Activated CD8-positive, alpha-beta memory T cell treated with anti-CD3 and anti-CD28 coated beads for 24 hours (primary cell): ENCODE data around the gene RPRM.
"Not testable (repeated sequence)": the region's sequence is repeated elsewhere in the genome, so short reads cannot be mapped to it uniquely, and the experiment has no call there.

Experiments
- DNase-seq: peaks from one replicate; pipeline ENCODE4 v3.0.0-alpha.2; 2020

The RPRM gene

DNA sequence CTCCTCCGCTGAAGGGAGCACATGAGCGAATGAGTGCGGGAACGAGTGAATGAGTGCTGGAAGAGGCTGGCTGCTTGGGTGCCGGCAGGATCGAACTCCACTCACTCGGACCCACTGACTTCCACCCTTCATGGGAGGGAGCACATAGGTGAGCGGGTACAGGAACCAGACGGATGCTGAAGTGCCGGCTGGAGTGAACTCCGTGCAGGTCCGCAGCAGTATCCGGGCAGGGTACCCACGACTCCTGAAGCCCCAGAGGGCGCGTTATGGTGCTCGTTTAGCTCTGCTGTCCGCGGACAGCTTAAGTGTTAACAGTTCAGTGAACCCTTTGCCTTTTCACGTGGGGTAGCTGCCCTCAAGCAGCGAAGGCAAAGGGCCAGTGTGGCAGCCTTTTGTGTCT is 23.2 kb downstream of the RPRM start:
- DNase-seq = no peak

- DNase-seq = no peak
Measured at GRCh38 chr2:153451611-153452010, 27.0 kb downstream of the RPRM start.

DNA sequence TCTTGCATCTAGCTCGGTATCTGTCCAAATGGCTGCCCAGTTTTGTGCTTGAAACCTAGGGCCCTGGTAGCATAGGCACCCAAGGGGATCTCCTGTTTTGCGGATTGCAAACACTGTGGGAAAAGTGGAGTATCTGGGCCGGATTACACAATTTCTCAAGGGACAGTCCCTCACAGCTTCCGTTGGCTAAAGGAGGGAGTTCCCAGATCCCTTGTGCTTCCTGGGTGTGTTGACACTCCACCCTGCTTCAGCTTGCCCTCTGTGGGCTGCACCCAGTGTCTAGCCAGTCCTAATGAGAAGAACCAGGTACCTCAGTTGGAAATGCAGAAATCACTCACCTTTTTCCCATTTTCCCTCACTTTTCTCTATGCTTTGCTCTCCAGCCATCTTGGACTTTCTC is 35.5 kb downstream of the RPRM start:
- DNase-seq = no peak

GRCh38 chr2:153442616-153443015 is 35.9 kb downstream of the RPRM start:
- not testable (repeated sequence) for DNase-seq

GRCh38 chr2:153440090-153440489 is 38.5 kb downstream of the RPRM start:
- not testable (repeated sequence) for DNase-seq

DNA sequence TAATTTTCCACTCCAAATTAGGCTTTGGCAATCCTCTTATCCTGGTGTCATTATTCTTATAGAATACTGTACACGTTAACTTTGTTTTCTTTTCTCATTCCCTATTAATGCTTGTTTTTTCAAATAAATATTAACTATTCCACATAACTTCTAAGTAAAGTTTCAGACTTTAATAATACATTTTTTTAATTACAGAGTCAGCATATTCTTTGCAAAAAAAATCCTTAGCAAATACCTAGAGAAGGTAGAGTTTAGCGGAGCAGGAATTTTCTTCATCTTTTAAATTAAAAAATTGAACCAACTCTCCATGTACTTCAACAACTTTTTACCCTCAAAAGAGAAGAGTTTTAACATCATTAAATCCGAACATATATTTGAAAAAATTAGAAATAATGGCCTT is 45.2 kb downstream of the RPRM start:
- no peak for DNase-seq

DNA sequence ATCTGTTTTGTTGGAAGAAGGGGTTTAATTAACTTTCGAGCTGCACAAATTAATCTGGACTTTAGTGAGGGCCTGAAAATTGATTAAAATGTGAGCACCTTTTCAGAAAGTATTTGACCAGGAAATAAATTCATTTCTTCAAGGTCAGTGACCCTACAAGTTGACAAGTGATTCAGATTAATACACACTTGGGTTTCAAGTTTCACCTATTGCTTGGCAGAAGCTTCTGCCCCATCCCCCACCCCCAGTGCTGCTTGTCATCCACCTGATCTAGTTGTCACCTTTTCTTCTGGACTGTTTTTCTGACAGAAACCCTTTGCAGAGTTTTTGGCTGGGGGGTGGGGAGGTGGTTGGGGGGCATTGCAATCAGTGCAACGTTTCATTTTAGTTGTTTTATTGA is 46.2 kb downstream of the RPRM start:
- no peak for DNase-seq

DNA sequence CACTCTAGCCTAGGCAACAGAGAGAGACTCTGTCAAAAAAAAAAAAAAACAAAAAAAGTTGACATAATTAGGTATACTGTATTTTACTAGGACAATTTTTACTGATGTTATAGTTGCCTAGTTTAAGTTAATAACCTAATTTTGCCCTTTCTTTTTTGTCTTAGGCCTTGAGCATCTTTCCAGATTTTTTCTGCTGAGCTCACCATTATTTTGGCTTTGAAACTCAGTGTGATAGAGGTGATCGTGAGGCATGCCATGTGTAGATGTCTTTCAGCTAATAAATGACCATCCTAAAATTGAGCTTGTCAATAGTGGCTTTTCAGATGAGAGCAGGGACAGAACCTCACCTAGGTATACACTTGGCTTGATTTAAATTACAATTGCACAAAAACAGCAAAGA is 47.4 kb downstream of the RPRM start:
- no peak for DNase-seq
